GM21367 (cell line): ENCODE data around the gene SCARF1.

Source experiments
- ATAC-seq: cut with Tn5 transposase; IDR thresholded peaks from one replicate; pipeline ENCODE4 v1.9.1; 2021; ENCODE audit not compliant: unreplicated experiment

SCARF1 gene

GRCh38 chr17:1648173-1648962 lies 2.8 kb upstream of the SCARF1 start:
- peak; percentile 37 for ATAC-seq

- no peak for ATAC-seq
Observed at GRCh38 chr17:1647802-1648171, 2.3 kb upstream of the SCARF1 start.

GRCh38 chr17:1646199-1646875 lies 805 bp upstream of the SCARF1 start:
- no peak for ATAC-seq

GRCh38 chr17:1644493-1645206 lies 882 bp downstream of the SCARF1 start:
- no peak for ATAC-seq

GRCh38 chr17:1643999-1644492 lies 1.5 kb downstream of the SCARF1 start:
- no peak for ATAC-seq

GRCh38 chr17:1643293-1643998 lies 2.1 kb downstream of the SCARF1 start:
- ATAC-seq: no peak

GRCh38 chr17:1641065-1641403 lies 4.5 kb downstream of the SCARF1 start:
- no peak for ATAC-seq

GRCh38 chr17:1640329-1641064 lies 5.0 kb downstream of the SCARF1 start:
- no peak for ATAC-seq

GRCh38 chr17:1639549-1640180 lies 5.9 kb downstream of the SCARF1 start:
- ATAC-seq: no peak

- ATAC-seq: no peak
Observed at GRCh38 chr17:1638624-1639300, 6.8 kb downstream of the SCARF1 start.

GRCh38 chr17:1638171-1638590 lies 7.4 kb downstream of the SCARF1 start:
- ATAC-seq: no peak

- ATAC-seq: no peak
Observed at GRCh38 chr17:1636732-1637285, 8.7 kb downstream of the SCARF1 start.

GRCh38 chr17:1635675-1636465 lies 9.7 kb downstream of the SCARF1 start:
- ATAC-seq: no peak

GRCh38 chr17:1634841-1635650 lies 10.5 kb downstream of the SCARF1 start:
- no peak for ATAC-seq

GRCh38 chr17:1630662-1631061 lies 14.9 kb downstream of the SCARF1 start:
- ATAC-seq: no peak

GRCh38 chr17:1629504-1630310 lies 15.8 kb downstream of the SCARF1 start:
- ATAC-seq: no peak
